WTC11 (cell line): ENCODE measurements around the gene CCDC50.

ENCODE experiments used
- CBFB ChIP-seq: sonication (generic); formaldehyde crosslinking; IDR thresholded peaks from 2 replicates; pipeline ENCODE4 v1.8.1; 2022; ENCODE audit warnings: mild to moderate bottlenecking, low read depth, missing genetic modification reagents
- TEAD4 ChIP-seq: sonication (generic); formaldehyde crosslinking; IDR thresholded peaks from 2 replicates; pipeline ENCODE4 v1.8.0; 2022; ENCODE audit warnings: mild to moderate bottlenecking, missing genetic modification reagents
- TF ChIP-seq, protein P1 (sequence below): fragments of 250-450 bp; sonication (Bioruptor Pico); IDR thresholded peaks from 2 replicates; pipeline ENCODE4 v1.9.0; 2021; ENCODE audit warnings: mild to moderate bottlenecking

DNA sequence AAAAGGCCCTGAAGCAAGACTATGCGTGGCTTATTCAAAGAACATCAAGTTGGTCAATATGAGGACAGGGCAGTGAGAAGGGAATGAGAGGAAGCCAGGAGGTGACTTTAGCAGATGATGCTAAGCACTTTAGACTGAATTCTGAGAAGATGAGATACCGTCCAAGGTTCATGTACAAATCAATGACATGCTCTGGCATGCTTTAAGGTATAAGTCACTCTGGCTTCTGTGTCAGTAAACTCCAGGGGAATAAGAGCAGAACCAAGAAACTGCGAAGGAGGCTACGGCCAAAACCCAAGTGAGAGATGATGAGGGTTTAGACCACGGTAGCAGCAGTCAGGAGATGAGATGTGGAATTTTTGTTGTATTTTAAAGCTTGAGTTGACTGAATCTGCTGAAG lies 8.9 kb upstream of the CCDC50 start:
- TF ChIP-seq, protein P1, sequence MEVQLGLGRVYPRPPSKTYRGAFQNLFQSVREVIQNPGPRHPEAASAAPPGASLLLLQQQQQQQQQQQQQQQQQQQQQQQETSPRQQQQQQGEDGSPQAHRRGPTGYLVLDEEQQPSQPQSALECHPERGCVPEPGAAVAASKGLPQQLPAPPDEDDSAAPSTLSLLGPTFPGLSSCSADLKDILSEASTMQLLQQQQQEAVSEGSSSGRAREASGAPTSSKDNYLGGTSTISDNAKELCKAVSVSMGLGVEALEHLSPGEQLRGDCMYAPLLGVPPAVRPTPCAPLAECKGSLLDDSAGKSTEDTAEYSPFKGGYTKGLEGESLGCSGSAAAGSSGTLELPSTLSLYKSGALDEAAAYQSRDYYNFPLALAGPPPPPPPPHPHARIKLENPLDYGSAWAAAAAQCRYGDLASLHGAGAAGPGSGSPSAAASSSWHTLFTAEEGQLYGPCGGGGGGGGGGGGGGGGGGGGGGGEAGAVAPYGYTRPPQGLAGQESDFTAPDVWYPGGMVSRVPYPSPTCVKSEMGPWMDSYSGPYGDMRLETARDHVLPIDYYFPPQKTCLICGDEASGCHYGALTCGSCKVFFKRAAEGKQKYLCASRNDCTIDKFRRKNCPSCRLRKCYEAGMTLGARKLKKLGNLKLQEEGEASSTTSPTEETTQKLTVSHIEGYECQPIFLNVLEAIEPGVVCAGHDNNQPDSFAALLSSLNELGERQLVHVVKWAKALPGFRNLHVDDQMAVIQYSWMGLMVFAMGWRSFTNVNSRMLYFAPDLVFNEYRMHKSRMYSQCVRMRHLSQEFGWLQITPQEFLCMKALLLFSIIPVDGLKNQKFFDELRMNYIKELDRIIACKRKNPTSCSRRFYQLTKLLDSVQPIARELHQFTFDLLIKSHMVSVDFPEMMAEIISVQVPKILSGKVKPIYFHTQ (CRISPR knock-in tag) = no peak
- TF ChIP-seq TEAD4 (no peak), CBFB (CRISPR knock-in tag) (no peak)
